B cell (primary cell): ENCODE measurements around the gene DYNC1I1. TPM values are rescaled to one million over a fixed set of nuclear protein-coding genes. Genes with fewer than 3 reads are reported as not detected.

Source experiments
- ATAC-seq: fragments of 200-7000 bp; cut with Tn5 transposase; one replicate; pipeline ENCODE4 v1.10.0; 2021; ENCODE audit warnings: low read depth, mild to moderate bottlenecking, moderate number of reproducible peaks, moderate library complexity
- CTCF ChIA-PET: fragments of 350-600 bp; sonication (Branson Sonifier 250); formaldehyde crosslinking; loops from one replicate; lab custom pipeline; 2021; ENCODE audit warnings: antibody characterized with exemption, inconsistent platforms; lab: Charles Lee
- POLR2A ChIA-PET: fragments of 350-600 bp; sonication (Branson Sonifier 250); formaldehyde crosslinking; loops from one replicate; lab custom pipeline; 2021; ENCODE audit warnings: antibody characterized with exemption; lab: Charles Lee
- DNase-seq: peaks from one replicate; pipeline ENCODE4 v3.0.0; 2013
- H2AFZ ChIP-seq: 2 replicates; pipeline ENCODE4 v1.6.1; 2012; ENCODE audit warnings: mild to moderate bottlenecking, low read depth, low read length; ENCODE audit not compliant: insufficient read depth, poor library complexity, severe bottlenecking
- H3K27ac ChIP-seq, 2 donors: 1 replicate in 1 of 2; 2 replicates in 1 of 2; pipeline ENCODE4 v1.5.1; 2012 to 2013; ENCODE audit warnings: low read length in 2 of 2, mild to moderate bottlenecking in 2 of 2, moderate library complexity in 1 of 2
- H3K27me3 ChIP-seq, 4 experiments: fragments of 200-600 bp in 1 of 4; sonication (generic) in 1 of 4; replicated peaks in 1 of 4; 1 replicate in 2 of 4; 2 replicates in 2 of 4; pipeline versions ENCODE4 v1.6.1 to v1.7.0; 2013 to 2016; ENCODE audit warnings: low read length in 3 of 4, mild to moderate bottlenecking in 2 of 4, mixed read lengths in 1 of 4, moderate library complexity in 1 of 4; ENCODE audit not compliant: insufficient read depth in 4 of 4, control insufficient read depth in 3 of 4; ENCODE audit errors: control extremely low read depth in 1 of 4
- H3K36me3 ChIP-seq, 2 experiments: replicated peaks in 1 of 2; 1 replicate in 1 of 2; 2 replicates in 1 of 2; pipeline versions ENCODE4 v1.6.1 to v1.7.1; 2013; ENCODE audit warnings: low read length in 1 of 2; ENCODE audit not compliant: insufficient read depth in 2 of 2, control insufficient read depth in 1 of 2; ENCODE audit errors: control extremely low read depth in 1 of 2, extremely low read depth in 1 of 2
- H3K4me1 ChIP-seq, 2 donors: fragments of 200-600 bp in 1 of 2; sonication (generic) in 1 of 2; 1 replicate in 1 of 2; 2 replicates in 1 of 2; pipeline versions ENCODE4 v1.5.1 to v1.6.1; 2013 to 2017; ENCODE audit warnings: low read length in 2 of 2; ENCODE audit not compliant: control insufficient read depth in 2 of 2, insufficient read depth in 2 of 2
- H3K4me2 ChIP-seq: replicated peaks from 2 replicates; pipeline ENCODE3; 2012; ENCODE audit warnings: mild to moderate bottlenecking, low read depth, low read length; ENCODE audit not compliant: poor library complexity, severe bottlenecking
- H3K4me3 ChIP-seq, 5 experiments: fragments of 200-600 bp in 1 of 5; sonication (generic) in 1 of 5; 1 replicate in 3 of 5; 2 replicates in 2 of 5; pipeline versions ENCODE4 v1.5.1 to v1.7.0; 2011 to 2016; ENCODE audit warnings: low read length in 4 of 5, mild to moderate bottlenecking in 4 of 5, low read depth in 2 of 5, control low read depth in 1 of 5, moderate library complexity in 1 of 5; ENCODE audit not compliant: insufficient read depth in 1 of 5; ENCODE audit errors: control extremely low read depth in 1 of 5, extremely low read depth in 1 of 5
- H3K79me2 ChIP-seq: fragments of 200-600 bp; sonication (generic); one replicate; pipeline ENCODE4 v1.6.0; 2016; ENCODE audit warnings: low read length; ENCODE audit not compliant: control insufficient read depth, insufficient read depth
- H3K9ac ChIP-seq: fragments of 200-600 bp; sonication (generic); 2 replicates; pipeline ENCODE4 v1.6.1; 2017; ENCODE audit warnings: mild to moderate bottlenecking, low read length, moderate library complexity
- H3K9me3 ChIP-seq, 3 donors: one replicate each; pipeline versions ENCODE4 v1.6.1 to v1.7.1; 2013; ENCODE audit warnings: low read length in 2 of 3; ENCODE audit not compliant: control insufficient read depth in 2 of 3, insufficient read depth in 1 of 3; ENCODE audit errors: control extremely low read depth in 1 of 3
- H4K20me1 ChIP-seq: 2 replicates; pipeline ENCODE4 v1.6.0; 2012; ENCODE audit warnings: mild to moderate bottlenecking, low read length; ENCODE audit not compliant: insufficient read depth, control insufficient read depth, poor library complexity, severe bottlenecking
- H3K27ac Mint-ChIP-seq: one replicate; pipeline ENCODE4 v1.8.0; 2021; ENCODE audit warnings: mixed read lengths
- H3K27me3 Mint-ChIP-seq: one replicate; pipeline ENCODE4 v1.8.0; 2021; ENCODE audit warnings: mixed read lengths
- H3K4me1 Mint-ChIP-seq: one replicate; pipeline ENCODE4 v1.8.0; 2021; ENCODE audit warnings: mixed read lengths
- H3K4me3 Mint-ChIP-seq: one replicate; pipeline ENCODE4 v1.8.0; 2021; ENCODE audit warnings: mixed read lengths
- H3K9me3 Mint-ChIP-seq: one replicate; pipeline ENCODE4 v1.8.0; 2022; ENCODE audit warnings: mixed read lengths; ENCODE audit not compliant: insufficient read depth
- CTCF ChIP-seq: fragments of 200-600 bp; IDR thresholded peaks from one replicate; pipeline ENCODE4 v1.8.0; 2022; ENCODE audit warnings: antibody characterized with exemption, mild to moderate bottlenecking
- EZH2 ChIP-seq: IDR thresholded peaks from 2 replicates; pipeline ENCODE4 v1.6.1; 2012; ENCODE audit warnings: borderline replicate concordance, low read depth, mild to moderate bottlenecking, moderate library complexity, low read length; ENCODE audit not compliant: insufficient read depth, poor library complexity, severe bottlenecking
- WGBS: methylation state at CpG from one replicate; pipeline ENCODE4 v1.1.5; 2013; ENCODE audit warnings: missing lambda C conversion rate; ENCODE audit not compliant: insufficient coverage; 5-methylcytosine and 5-hydroxymethylcytosine counted together
- intact Hi-C: fragments of 100-400 bp; cut with micrococcal nuclease; formaldehyde crosslinking; loops from one replicate; pipeline ENCODE4 v1.10.0; 2022
- polyA plus RNA-seq: library from polyadenylated mRNA; depleted of rRNA; stranded (reverse); fragments of >200 nt; gene quantifications from 2 replicates; pipeline ENCODE4 v1.2.3, GENCODE V29; 2012
- total RNA-seq, 2 donors: library from RNA; stranded (reverse); fragments of 120-200 nt in 1 of 2; gene quantifications; 1 replicate in 1 of 2; 2 replicates in 1 of 2; pipeline versions ENCODE4 v1.2.3 to v1.2.4, GENCODE V29; 2013 to 2022

The DYNC1I1 gene
- total and polyA plus RNA-seq, 2 donors (not counting 1 experiment from before 2014, with no cell fraction given): not detected

GRCh38 chr7:95788884-95789283 lies 16.5 kb downstream of the DYNC1I1 start:
- DNase-seq: no peak
- TF ChIP-seq CTCF (no peak), EZH2 (no peak)
- intact Hi-C loops: no loop called here
- no peaks in the 10 kb centered on the region for H3K4me1 ChIP-seq
- no peak overlapping the region for H2AFZ ChIP-seq
- no peak overlapping the region for H3K4me3 ChIP-seq
- Mint-ChIP-seq H3K4me3 (no peak overlapping the region), H3K4me1 (no peaks in the 10 kb centered on the region), H3K27me3 (peaks cover 27% of the 10 kb centered on the region), H3K27ac (no peak overlapping the region), H3K9me3 (no peaks in the 10 kb centered on the region)
- no peaks in the 10 kb centered on the region for H3K9me3 ChIP-seq
- H3K27me3 ChIP-seq: peaks cover 0 to 6% (median 0%) of the 10 kb centered on the region in 4 experiments
- H3K79me2 ChIP-seq: no peaks in the 10 kb centered on the region
- no peak overlapping the region for H3K4me2 ChIP-seq
- no peak overlapping the region for H3K27ac ChIP-seq
- 86% methylated on average over 1 of the region's 2 CpGs for WGBS
- ChIA-PET POLR2A (no interaction called here), CTCF (no interaction called here)
- H3K9ac ChIP-seq: no peak overlapping the region
- H3K36me3 ChIP-seq: no peaks in the 10 kb centered on the region
- H4K20me1 ChIP-seq: no peaks in the 10 kb centered on the region
- ATAC-seq: no peak

GRCh38 chr7:95793658-95794057 lies 21.3 kb downstream of the DYNC1I1 start:
- POLR2A ChIA-PET: no interaction called here
- intact Hi-C loops: no loop called here
- WGBS: 83% methylated on average over 2 of the region's 5 CpGs

More at GRCh38 chr7:95793658-95794057, 21.3 kb downstream of the DYNC1I1 start:
- H3K4me3 Mint-ChIP-seq: no peak overlapping the region
- H3K4me2 ChIP-seq: no peak overlapping the region
- no peaks in the 10 kb centered on the region for H3K79me2 ChIP-seq
- no peak overlapping the region for H2AFZ ChIP-seq
- H3K27ac ChIP-seq: no peak overlapping the region
- DNase-seq (no peak), ATAC-seq (no peak)
- no peaks in the 10 kb centered on the region for H3K36me3 ChIP-seq
- H3K4me1 ChIP-seq: no peaks in the 10 kb centered on the region
- H3K4me1 Mint-ChIP-seq: no peaks in the 10 kb centered on the region
- no peak overlapping the region for H3K9ac ChIP-seq
- H3K27ac Mint-ChIP-seq: no peak overlapping the region
- no peaks in the 10 kb centered on the region for H3K27me3 ChIP-seq
- H3K9me3 Mint-ChIP-seq: no peaks in the 10 kb centered on the region
- H3K9me3 ChIP-seq: no peaks in the 10 kb centered on the region
- TF ChIP-seq CTCF (no peak), EZH2 (no peak)
- CTCF ChIA-PET: no interaction called here
- H4K20me1 ChIP-seq: no peaks in the 10 kb centered on the region
- no peak overlapping the region for H3K4me3 ChIP-seq
- H3K27me3 Mint-ChIP-seq: peaks cover 13% of the 10 kb centered on the region
